C4-2B (cell line): ENCODE measurements around the gene TAF1B.

Experiments used
- H3K27ac ChIP-seq: fragments of 450-650 bp; 2 replicates; pipeline ENCODE4 v1.5.1; 2017
- ZFX ChIP-seq: fragments of 450-650 bp; IDR thresholded peaks from 2 replicates; pipeline ENCODE4 v1.6.1; 2017
- TF ChIP-seq, protein P1 (sequence below): fragments of 450-650 bp; conservative IDR thresholded peaks from 2 replicates; pipeline ENCODE4 v1.5.1; 2017; ENCODE audit warnings: mild to moderate bottlenecking

Gene TAF1B

DNA sequence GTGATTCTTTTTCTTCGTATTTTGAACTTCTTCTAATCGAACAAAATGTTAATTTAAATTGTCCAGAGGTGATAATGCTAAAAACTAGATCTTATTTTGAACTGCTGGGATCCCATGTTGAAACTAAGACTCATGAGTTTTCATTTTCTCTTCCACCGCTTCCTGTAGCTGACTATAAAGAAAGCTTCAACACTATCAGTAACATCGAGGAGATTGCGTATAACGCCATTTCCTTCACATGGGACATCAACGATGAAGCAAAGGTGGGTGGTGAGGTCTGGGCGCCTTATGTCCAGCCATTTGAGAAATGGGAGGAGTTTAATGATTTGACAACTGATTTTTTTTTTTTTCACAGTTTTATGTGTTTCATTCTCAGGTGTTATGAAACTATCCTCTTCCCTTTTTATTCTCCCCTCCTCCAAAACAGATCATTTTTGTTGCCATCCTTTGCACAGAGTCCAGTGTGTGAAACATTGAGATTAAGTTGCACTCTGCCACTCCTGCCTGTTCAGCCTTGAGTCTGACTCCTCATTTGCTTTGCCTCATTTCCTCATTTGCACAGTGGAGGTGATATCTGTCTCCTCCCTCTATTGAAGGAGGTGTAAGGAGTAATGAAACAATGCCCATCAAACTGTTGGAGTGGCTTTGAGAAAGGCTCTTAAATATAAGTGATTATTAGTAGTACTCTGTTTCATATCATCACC is 122.0 kb downstream of the TAF1B start:
- no peak for TF ChIP-seq ZFX
- TF ChIP-seq, protein P1, sequence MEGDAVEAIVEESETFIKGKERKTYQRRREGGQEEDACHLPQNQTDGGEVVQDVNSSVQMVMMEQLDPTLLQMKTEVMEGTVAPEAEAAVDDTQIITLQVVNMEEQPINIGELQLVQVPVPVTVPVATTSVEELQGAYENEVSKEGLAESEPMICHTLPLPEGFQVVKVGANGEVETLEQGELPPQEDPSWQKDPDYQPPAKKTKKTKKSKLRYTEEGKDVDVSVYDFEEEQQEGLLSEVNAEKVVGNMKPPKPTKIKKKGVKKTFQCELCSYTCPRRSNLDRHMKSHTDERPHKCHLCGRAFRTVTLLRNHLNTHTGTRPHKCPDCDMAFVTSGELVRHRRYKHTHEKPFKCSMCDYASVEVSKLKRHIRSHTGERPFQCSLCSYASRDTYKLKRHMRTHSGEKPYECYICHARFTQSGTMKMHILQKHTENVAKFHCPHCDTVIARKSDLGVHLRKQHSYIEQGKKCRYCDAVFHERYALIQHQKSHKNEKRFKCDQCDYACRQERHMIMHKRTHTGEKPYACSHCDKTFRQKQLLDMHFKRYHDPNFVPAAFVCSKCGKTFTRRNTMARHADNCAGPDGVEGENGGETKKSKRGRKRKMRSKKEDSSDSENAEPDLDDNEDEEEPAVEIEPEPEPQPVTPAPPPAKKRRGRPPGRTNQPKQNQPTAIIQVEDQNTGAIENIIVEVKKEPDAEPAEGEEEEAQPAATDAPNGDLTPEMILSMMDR, result no peak
- no peak overlapping the region for H3K27ac ChIP-seq

DNA sequence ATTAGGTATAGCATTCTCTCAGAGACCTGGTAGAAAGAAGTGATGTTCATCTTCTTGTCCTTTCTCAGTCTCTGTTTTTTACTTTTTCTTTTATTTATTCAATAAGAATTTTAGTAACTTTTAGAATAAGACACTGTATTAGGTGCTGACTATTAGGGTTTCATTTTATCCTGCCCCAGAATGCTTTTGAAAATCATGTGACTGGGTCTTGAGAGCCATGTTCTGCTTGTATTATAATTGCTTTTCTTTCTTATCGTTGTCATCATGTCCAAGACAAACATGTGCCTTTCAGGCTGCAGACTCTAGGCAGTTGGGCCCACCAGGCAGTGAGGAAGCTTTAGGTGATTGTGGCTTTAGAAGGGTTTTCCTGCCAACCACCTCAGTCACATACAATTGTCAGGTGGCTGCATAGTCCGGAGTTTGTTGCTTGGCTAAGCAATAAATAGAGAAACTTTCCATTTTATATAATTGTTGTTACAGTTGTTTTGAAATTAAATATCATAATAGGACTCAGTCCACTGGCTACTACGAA is 123.3 kb downstream of the TAF1B start:
- TF ChIP-seq, protein P1, result no peak
- TF ChIP-seq ZFX, result no peak
- no peak overlapping the region for H3K27ac ChIP-seq

DNA sequence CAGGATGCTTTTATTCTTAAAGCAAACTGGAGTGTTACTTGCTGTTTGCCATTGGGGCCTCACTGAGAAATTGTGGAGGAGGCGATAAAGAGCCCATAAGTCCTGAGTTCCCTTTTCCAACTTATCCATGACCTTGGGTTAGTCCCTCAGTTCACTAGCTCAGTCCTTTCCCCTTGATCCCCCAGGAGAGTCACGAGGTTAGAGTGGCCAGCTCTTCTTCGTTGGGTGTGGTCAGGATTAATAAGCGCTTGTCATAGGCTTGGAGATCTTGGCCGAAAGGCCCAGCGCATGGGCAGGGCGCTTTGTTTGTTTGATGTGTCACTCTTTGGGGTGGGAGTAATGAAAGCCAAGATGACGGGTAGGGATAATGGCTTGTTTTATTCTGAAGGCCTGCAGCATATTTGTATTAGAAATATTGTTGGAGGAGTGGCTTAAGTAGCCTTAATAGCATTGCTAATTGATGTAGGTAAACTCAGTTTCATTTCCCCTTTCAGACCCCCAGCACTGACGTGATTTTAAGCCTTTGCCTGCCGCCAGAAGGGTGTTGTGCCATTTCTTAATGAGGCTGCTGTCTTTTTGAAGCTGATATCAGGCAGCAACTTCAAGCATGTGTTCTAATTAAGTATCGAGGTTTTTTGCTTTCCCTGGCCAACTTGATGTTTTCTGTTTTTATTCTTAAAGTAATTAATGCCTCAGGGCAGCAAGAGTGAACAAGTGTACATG is 123.9 kb downstream of the TAF1B start:
- no peak overlapping the region for H3K27ac ChIP-seq
- TF ChIP-seq, protein P1, result no peak
- no peak for TF ChIP-seq ZFX

DNA sequence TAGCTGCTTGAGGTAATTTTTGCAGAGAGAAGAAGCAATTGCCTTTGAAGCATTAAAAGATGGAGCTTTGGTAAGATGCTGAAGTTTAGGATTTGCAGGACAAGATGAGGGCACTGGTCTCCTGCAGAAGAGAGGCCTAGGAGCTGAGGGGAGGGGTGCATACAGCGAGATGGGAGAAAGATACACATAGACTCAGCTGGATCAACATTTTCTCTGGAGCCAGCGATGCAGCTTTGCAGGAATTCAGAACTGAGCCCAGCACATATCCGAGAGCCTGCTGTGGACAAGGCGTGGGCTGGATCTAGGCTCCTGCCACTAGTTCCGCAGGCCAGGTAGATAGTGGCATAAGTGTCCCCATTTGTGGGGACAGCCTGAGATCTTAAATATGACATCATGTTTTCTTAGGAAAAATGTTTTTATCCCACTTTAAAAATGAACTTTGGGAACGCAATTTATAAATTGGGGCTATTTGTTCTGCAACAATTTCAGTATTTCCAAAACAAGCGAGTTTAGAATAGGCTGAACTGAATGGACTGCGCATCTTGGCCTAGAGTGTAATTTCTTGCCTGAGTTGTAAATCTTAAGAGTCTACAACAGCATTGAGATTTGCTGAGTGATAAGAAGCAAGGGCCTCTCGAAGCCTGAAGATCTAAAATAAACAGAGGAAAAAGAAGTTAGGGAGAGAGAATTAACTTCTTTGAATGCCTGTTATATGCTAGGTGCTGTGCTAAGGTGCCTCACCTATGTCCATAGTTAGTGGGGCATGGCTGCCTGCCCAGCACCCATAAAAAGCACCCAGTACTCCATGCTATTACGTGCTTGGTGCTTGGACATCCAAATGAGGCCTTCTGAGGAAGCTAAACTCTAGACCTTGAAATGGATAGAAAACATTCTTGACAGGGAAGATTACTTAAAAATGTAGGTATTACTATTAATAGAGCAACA is 125.6 kb downstream of the TAF1B start:
- no peak overlapping the region; the same call in 1 of the 2 replicates for H3K27ac ChIP-seq
- no peak for TF ChIP-seq ZFX
- TF ChIP-seq, protein P1, result no peak

DNA sequence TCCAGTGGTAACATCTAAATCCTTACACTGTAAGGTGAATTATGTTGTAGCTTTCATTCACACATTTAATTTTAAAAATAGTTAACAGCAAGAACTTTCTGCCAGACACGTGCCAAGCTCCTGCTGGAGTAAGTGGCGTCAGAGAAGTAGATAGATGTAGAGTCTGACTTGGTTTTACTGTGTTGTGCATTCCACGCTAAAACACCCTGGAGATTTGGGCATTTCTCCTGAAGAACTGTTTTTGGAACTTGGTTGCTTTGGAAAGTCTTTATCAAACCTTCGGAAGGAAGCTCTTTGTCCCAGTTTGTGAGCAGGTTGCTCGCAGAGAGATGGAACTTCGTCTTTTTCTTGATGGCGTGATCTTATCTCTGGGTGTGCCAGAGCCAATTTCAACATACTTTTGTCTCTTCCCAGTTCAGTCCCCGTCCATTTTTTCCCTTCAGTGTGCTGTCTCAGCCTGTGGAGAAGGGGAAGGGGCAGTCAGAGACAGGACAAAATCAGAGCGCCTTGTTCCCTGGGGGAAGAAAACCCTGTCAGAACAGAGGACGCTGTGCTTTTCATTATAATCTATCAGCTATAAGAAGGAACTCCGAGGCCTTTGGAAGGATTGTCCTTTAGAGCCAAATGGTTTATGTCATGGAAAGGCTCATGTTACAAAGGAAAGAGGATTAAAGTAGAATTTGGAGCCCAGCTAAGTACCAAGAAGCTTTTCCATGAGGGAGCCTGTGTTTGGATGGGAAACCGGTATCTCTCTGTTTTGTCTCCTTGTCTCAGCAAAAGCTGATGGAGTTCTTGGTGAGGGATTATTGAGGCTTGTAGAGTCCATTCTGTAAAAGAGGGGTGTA is 127.1 kb downstream of the TAF1B start:
- H3K27ac ChIP-seq, result peak overlapping the region; percentile 43; the same call in 1 of the 2 replicates
- no peak for TF ChIP-seq ZFX

DNA sequence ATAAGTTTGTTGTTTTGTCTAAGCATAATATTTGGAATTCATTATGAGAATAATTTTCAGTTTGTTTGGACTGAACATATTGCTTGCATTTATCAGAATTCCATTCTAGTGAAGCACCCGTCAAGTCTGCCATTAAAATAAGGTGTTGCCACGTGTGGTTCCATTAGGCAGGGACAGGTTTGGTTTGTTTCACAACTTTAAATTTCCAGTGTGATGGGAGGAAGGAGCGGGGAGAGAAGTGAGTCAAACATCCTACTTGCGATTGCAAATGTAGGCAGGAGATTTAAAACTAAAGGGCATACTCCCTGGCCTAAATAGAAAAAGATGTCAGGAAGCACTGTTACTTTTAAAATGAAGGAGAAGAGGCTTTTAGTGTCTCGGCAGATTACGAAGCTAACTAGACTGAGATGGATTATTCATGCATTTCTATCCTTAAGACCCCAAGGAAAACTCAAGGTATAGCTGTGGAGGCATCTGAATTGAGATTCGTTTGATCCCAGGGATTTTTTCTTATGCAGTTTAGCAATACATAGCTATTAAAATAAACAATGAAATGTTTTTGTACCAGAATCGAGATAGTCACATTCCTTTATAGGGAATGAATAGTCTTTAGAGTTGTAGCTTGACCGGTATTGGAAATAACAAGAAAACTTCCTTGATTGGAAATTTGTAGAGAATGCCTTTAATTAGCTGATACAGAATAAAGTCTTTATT is 128.0 kb downstream of the TAF1B start:
- no peak overlapping the region for H3K27ac ChIP-seq
- TF ChIP-seq, protein P1, result no peak
- TF ChIP-seq ZFX, result no peak
